ENCODE data around the gene CFB. TPM values are rescaled to one million over a fixed set of nuclear protein-coding genes. Genes with fewer than 3 reads are reported as not detected.

CFB gene
- total and polyA plus RNA-seq, 9 of the 15 experiments (the other 6 are each of a cell fraction or from before 2014, with no cell fraction given) = 0.08 to 0.91 (median 0.22) TPM; not detected in 4

- DNase-seq (ENCODE audit: extremely low read depth in 1 of 4, low spot score in 3 of 4) = no peak
- intact Hi-C loops (cut with micrococcal nuclease) = loop anchor here (5.0 kb wide), 1 partner anchor 46 kb away; the partner anchor contains the start of gene ZBTB12
- in situ Hi-C loops (cut with MboI) = no loop called here
- no peak for TF ChIP-seq TBP (optimal IDR thresholded peaks at IDR 0.05; ENCODE audit: low read depth, low read length)
- no peak for TF ChIP-seq CBX1 (IDR thresholded peaks at IDR 0.05; ENCODE audit: low read depth)
- TF ChIP-seq GABPB1 (CRISPR knock-in tag; IDR thresholded peaks at IDR 0.05) = no peak
- TF ChIP-seq ZNF133 (CRISPR knock-in tag; IDR thresholded peaks at IDR 0.05) = no peak
- TF ChIP-seq, protein P1, sequence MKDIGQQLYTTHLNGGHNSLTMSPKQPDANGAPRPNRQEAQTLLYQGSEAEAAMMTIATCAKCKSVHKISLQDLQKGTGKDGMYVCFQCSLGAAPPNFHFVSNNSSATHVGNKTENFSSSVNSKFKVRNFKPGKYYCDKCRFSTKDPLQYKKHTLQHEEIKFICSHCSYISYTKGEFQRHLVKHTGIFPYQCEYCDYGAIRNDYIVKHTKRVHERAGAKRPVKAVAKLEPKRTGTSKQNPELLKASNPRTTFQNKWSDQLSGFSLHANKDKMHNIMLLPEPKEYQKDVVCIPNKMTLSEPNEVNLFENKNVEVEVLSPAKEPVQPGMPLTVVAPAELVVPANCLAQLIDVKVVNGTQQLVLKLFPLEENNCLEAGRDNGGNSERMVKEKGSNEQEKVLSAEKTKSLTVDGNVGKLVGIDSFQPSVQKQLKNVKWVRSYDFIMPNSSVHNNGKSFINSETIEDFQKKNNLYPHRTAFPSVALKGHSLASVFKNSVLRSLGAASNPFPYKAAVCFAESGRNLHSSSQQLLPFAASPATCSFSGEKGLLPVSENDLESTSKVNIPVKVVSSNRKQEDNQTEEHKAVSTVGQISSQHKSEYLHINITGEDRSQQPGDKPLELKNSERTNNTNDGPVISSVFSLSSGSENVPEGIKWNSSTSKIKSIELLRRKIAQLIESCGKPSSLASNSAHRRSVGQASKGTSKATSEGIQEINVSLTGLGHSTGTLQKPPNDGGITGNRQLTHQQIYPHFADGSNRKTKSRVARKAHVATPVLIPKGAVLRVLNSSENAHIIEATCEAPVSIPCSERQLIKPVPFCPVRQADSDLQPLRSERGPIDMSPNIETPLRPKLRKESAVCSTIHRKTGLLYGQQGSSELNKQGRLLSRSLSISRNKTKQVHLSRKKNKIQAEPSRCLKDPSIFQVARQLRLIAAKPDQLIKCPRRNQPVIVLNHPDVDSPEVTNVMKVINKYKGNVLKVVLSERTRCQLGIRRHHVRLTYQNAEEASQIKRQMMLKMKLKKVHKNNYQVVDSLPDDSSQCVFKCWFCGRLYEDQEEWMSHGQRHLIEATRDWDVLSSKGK (CRISPR knock-in tag; IDR thresholded peaks at IDR 0.05) = no peak
- peak; percentile 35; the same call in 1 of the 2 replicates for TF ChIP-seq ZBTB40 (IDR thresholded peaks at IDR 0.05)
- TF ChIP-seq ZBTB40 (CRISPR knock-in tag; IDR thresholded peaks at IDR 0.05) = no peak
- TF ChIP-seq DNMT1 (IDR thresholded peaks at IDR 0.05) = no peak
- TF ChIP-seq ZNF253 (CRISPR knock-in tag; conservative IDR thresholded peaks at IDR 0.05) = no peak
These were observed 2.4 kb downstream of the CFB start for GRCh38 chr6:31948306-31948705.

More at GRCh38 chr6:31948306-31948705, 2.4 kb downstream of the CFB start:
- ChIA-PET CTCF (ENCODE audit: low intra/inter-chr PET ratio) (no interaction called here), POLR2A (interaction anchor here (1.0 to 2.4 kb wide), 6 partner anchors 8 to 121 kb away, joined by 3 to 16 read pairs (median 4); partner anchors contain the start of genes HSPA1B, NELFE and SKIC2)
- Histone ChIP-seq H3K4me2 (ENCODE audit: insufficient read depth, low read length) (peak overlapping the region; percentile 66), H4K20me1 (replicated peaks; ENCODE audit: control insufficient read depth, insufficient read depth, low read length) (no peaks in the 10 kb centered on the region), H2AFZ (ENCODE audit: low read depth, low read length) (no peak overlapping the region), H3K4me3 (no peak overlapping the region), H3K9ac (ENCODE audit: insufficient read depth in 1 of 2, low read depth in 2 of 2, low read length in 2 of 2) (no peak overlapping the region), H3K36me3 (ENCODE audit: control insufficient read depth, insufficient read depth, low read length) (peaks cover 26% of the 10 kb centered on the region), H3K4me1 (replicated peaks in 1 of 2; ENCODE audit: control insufficient read depth in 2 of 2, insufficient read depth in 2 of 2, low read length in 2 of 2) (peaks cover 16 to 24% of the 10 kb centered on the region in 2 experiments), H3K27ac (ENCODE audit: extremely low read depth, low read depth, low read length) (peak overlapping the region; percentile 59; the same call in 2 of the 3 replicates), H3K27me3 (ENCODE audit: control insufficient read depth in 2 of 2, insufficient read depth in 2 of 2, low read length in 2 of 2) (peaks cover 2 to 16% of the 10 kb centered on the region in 2 experiments; a peak in 3 of 5 replicates), H3K9me1 (ENCODE audit: control insufficient read depth, insufficient read depth, low read length) (peaks cover 7% of the 10 kb centered on the region), H3K79me2 (ENCODE audit: control insufficient read depth, insufficient read depth, low read length) (no peaks in the 10 kb centered on the region), H3K9me3 (replicated peaks; ENCODE audit: control insufficient read depth, insufficient read depth, low read depth, low read length) (no peaks in the 10 kb centered on the region)
- no TSS peak for BruUV-seq (replicated peaks)
- FAIRE-seq (no peak), ATAC-seq (no peak)
- 61% methylated on average over 5 of the region's 5 CpGs for WGBS (ENCODE audit: insufficient coverage, low coverage, missing lambda C conversion rate)
